Measurements from ENCODE around the gene UNC5A. TPM values are rescaled to one million over a fixed set of nuclear protein-coding genes. Genes with fewer than 3 reads are reported as not detected.
A peak's percentile ranks its signal among the peaks of the same experiment; 100 is the strongest.

The UNC5A gene
- total and polyA plus RNA-seq, 2 of the 8 experiments (the other 6 are each of a cell fraction or from before 2014, with no cell fraction given) = 4.0 to 7.6 TPM

- FAIRE-seq (peak; percentile 7), DNase-seq (ENCODE audit: low read depth in 1 of 2, low spot score in 2 of 2) (peak in 1 of 2 experiments; percentile 66)
- H4K20me1 ChIP-seq (replicated peaks in 1 of 2; ENCODE audit: control insufficient read depth in 1 of 2, insufficient read depth in 2 of 2, low read length in 2 of 2) = no peaks in the 10 kb centered on the region
- H2BK120ac ChIP-seq (replicated peaks; ENCODE audit: low read depth, low read length) = no peak overlapping the region
- H3K4me2 ChIP-seq (ENCODE audit: insufficient read depth in 1 of 2, low read depth in 2 of 2, low read length in 2 of 2) = peak overlapping the region in 1 of 2 experiments; percentile 16; a peak in 1 of 4 replicates
- no peak overlapping the region for H3K9ac ChIP-seq (replicated peaks in 1 of 4; ENCODE audit: extremely low read depth in 1 of 4, low read depth in 3 of 4, low read length in 3 of 4)
- no peak overlapping the region for H2AK5ac ChIP-seq (ENCODE audit: low read depth, low read length)
- H3K4ac ChIP-seq (replicated peaks; ENCODE audit: insufficient read length, low read depth, low read length) = no peak overlapping the region
- no peak overlapping the region for H3K14ac ChIP-seq (ENCODE audit: insufficient read length)
- no peak overlapping the region for H3K27ac ChIP-seq (ENCODE audit: low read depth, low read length)
- no peak overlapping the region for H3K4me3 ChIP-seq (ENCODE audit: extremely low read depth in 1 of 4, insufficient read depth in 2 of 4, low read depth in 3 of 4, low read length in 4 of 4)
- no peak overlapping the region; the same call in 1 of the 2 replicates for H4K8ac ChIP-seq (ENCODE audit: extremely low read depth, insufficient read depth, low read length)
- H2BK20ac ChIP-seq (ENCODE audit: low read length) = no peak overlapping the region
- no peak overlapping the region; the same call in 1 of the 2 replicates for H2BK12ac ChIP-seq (ENCODE audit: low read depth, low read length)
- 52% methylated on average over 9 of the region's 9 CpGs; no CpG with 5 or more reads in 1 of the 2 experiments for WGBS, 2 experiments (ENCODE audit: extremely low coverage in 1 of 2, insufficient coverage in 1 of 2, insufficient read length in 1 of 2, insufficient replicate concordance in 2 of 2, low coverage in 1 of 2, low lambda C conversion rate in 2 of 2, missing lambda C conversion rate in 1 of 2)
- H3K4me1 ChIP-seq (replicated peaks in 1 of 4; ENCODE audit: control insufficient read depth in 3 of 4, insufficient read depth in 4 of 4, low read length in 3 of 4) = peaks cover 0 to 19% (median 13%) of the 10 kb centered on the region in 4 experiments; a peak in 6 of 7 replicates
- no peak overlapping the region for H2AFZ ChIP-seq (ENCODE audit: low read length)
- no peak overlapping the region for H3K56ac ChIP-seq (replicated peaks; ENCODE audit: insufficient read length, low read depth, low read length)
- POLR2A ChIA-PET (ENCODE audit: partially characterized antibody) = interaction anchor here (0.6 to 1.7 kb wide), 2 partner anchors 18 to 58 kb away, joined by 3 to 4 read pairs; no protein-coding TSS in a partner anchor
- H2BK5ac ChIP-seq (ENCODE audit: low read depth, low read length) = 0 out of 2 replicates have a peak overlapping the region, but pooled peaks have one; percentile 35
- H3K27me3 ChIP-seq (replicated peaks in 1 of 4; ENCODE audit: control insufficient read depth in 3 of 4, extremely low read depth in 1 of 4, insufficient read depth in 3 of 4, low read length in 3 of 4) = peaks cover 0 to 2% (median under 1%) of the 10 kb centered on the region in 4 experiments; a peak in 1 of 7 replicates
- no peaks in the 10 kb centered on the region for H3K23me2 ChIP-seq (ENCODE audit: low read depth, low read length)
- H3K9me3 ChIP-seq (ENCODE audit: insufficient read depth in 2 of 2, low read depth in 1 of 2, low read length in 1 of 2) = no peaks in the 10 kb centered on the region
- H3K79me2 ChIP-seq (ENCODE audit: control insufficient read depth in 1 of 2, insufficient read depth in 2 of 2, low read length in 2 of 2) = no peaks in the 10 kb centered on the region
- H3K18ac ChIP-seq (ENCODE audit: extremely low read depth, low read length) = no peak overlapping the region
- no peak overlapping the region for H4K5ac ChIP-seq (ENCODE audit: insufficient read length, low read depth, low read length)
- H3K79me1 ChIP-seq (ENCODE audit: low read depth, low read length) = no peaks in the 10 kb centered on the region
- CTCF ChIA-PET (ENCODE audit: partially characterized antibody) = interaction anchor here (1.0 to 2.9 kb wide), 7 partner anchors 9 to 136 kb away, joined by 3 to 11 read pairs (median 4); no protein-coding TSS in a partner anchor
- H2BK15ac ChIP-seq (ENCODE audit: low read length) = peak overlapping the region; percentile 61; the same call in 1 of the 2 replicates
- peak overlapping the region; percentile 77 for H4K91ac ChIP-seq (replicated peaks; ENCODE audit: insufficient read length, low read length)
- no peak overlapping the region for H3K23ac ChIP-seq (ENCODE audit: insufficient read length)
- no peaks in the 10 kb centered on the region for H3K36me3 ChIP-seq (ENCODE audit: control insufficient read depth in 2 of 4, insufficient read depth in 4 of 4, low read length in 3 of 4)
- TF ChIP-seq RBBP5 (IDR thresholded peaks at IDR 0.05; ENCODE audit: borderline replicate concordance, low read depth, low read length) (no peak), TCF12 (IDR thresholded peaks at IDR 0.05; ENCODE audit: low read depth, low read length) (no peak), ATF2 (IDR thresholded peaks at IDR 0.05; ENCODE audit: low read length) (no peak)
Measured at GRCh38 chr5:176793343-176793699, 17.0 kb upstream of the UNC5A start.

Data from H1 (cell line).